ENCODE results near the gene TNNI2.
"Not testable (repeated sequence)": the region's sequence is repeated elsewhere in the genome, so short reads cannot be mapped to it uniquely, and the experiment has no call there.

TNNI2 gene

GRCh38 chr11:1872267-1872985 lies 33.6 kb downstream of the TNNI2 start:
- no peak overlapping the region for H3K4me3 ChIP-seq (replicated peaks in 1 of 2; ENCODE audit: low read depth in 2 of 2, low read length in 2 of 2)
- TF ChIP-seq CTCF (IDR thresholded peaks at IDR 0.05; ENCODE audit: low read depth, low read length), result no peak
- no peak for DNase-seq (ENCODE audit: low read depth in 2 of 2)

GRCh38 chr11:1873048-1873812 lies 34.4 kb downstream of the TNNI2 start:
- peak; percentile 52 to 76 for DNase-seq (ENCODE audit: low read depth in 2 of 2)
- no peak for TF ChIP-seq CTCF (IDR thresholded peaks at IDR 0.05; ENCODE audit: low read depth, low read length)

GRCh38 chr11:1873813-1874150 lies 35.0 kb downstream of the TNNI2 start:
- H3K4me3 ChIP-seq (replicated peaks in 1 of 2; ENCODE audit: low read depth in 2 of 2, low read length in 2 of 2); DNase-seq (ENCODE audit: low read depth in 2 of 2): not testable (repeated sequence)

More at GRCh38 chr11:1873048-1873812, 34.4 kb downstream of the TNNI2 start:
- no peak overlapping the region for H3K4me3 ChIP-seq (replicated peaks in 1 of 2; ENCODE audit: low read depth in 2 of 2, low read length in 2 of 2)

GRCh38 chr11:1874441-1875092 lies 35.8 kb downstream of the TNNI2 start:
- not testable (repeated sequence) for H3K4me3 ChIP-seq (replicated peaks in 1 of 2; ENCODE audit: low read depth in 2 of 2, low read length in 2 of 2); DNase-seq (ENCODE audit: low read depth in 2 of 2)

GRCh38 chr11:1875093-1875850 lies 36.5 kb downstream of the TNNI2 start:
- DNase-seq (ENCODE audit: low read depth in 2 of 2), result no peak
- H3K4me3 ChIP-seq (replicated peaks in 1 of 2; ENCODE audit: low read depth in 2 of 2, low read length in 2 of 2), result no peak overlapping the region
- TF ChIP-seq CTCF (IDR thresholded peaks at IDR 0.05; ENCODE audit: low read depth, low read length), result no peak

GRCh38 chr11:1875851-1876301 lies 37.1 kb downstream of the TNNI2 start:
- not testable (repeated sequence) for DNase-seq (ENCODE audit: low read depth in 2 of 2)
- peak overlapping the region in 1 of 2 donors; percentile 7 for H3K4me3 ChIP-seq (replicated peaks in 1 of 2; ENCODE audit: low read depth in 2 of 2, low read length in 2 of 2)

GRCh38 chr11:1876361-1877063 lies 37.7 kb downstream of the TNNI2 start:
- peak overlapping the region in 1 of 2 donors; percentile 7 for H3K4me3 ChIP-seq (replicated peaks in 1 of 2; ENCODE audit: low read depth in 2 of 2, low read length in 2 of 2)
- peak; percentile 87 for TF ChIP-seq CTCF (IDR thresholded peaks at IDR 0.05; ENCODE audit: low read depth, low read length)
- peak; percentile 55 to 92 for DNase-seq (ENCODE audit: low read depth in 2 of 2)

Measured in cardiac fibroblast (primary cell).